ENCODE results near the gene DHX38.

DNA sequence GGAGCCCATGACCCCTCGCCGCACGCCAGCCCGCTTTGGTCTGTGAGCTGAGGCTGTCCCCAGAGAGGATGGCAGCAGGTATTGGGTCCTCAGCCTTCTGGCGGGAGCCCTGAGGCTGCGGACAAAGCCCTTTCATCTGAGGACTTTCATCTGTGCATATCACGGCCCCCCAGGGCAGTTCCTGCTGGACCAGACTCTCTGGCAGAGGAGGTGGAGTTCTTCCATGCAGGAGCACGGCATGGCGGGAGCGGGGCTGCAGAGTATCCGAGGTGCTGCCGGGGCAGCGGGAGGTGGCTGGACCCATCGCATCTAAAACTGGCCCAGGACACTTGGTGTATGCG lies 18.8 kb downstream of the DHX38 start:
- TF ChIP-seq POLR2AphosphoS5 (IDR thresholded peaks at IDR 0.05; ENCODE audit: low read depth, low read length) (no peak), SIN3A (IDR thresholded peaks at IDR 0.05; ENCODE audit: borderline replicate concordance, insufficient read depth, low read length) (no peak)

Data from PFSK-1 (cell line).